Panc1 (cell line): Measurements from ENCODE around the gene WASF1.

ENCODE experiments used
- CTCF ChIP-seq: fragments of 450-650 bp; IDR thresholded peaks from 2 replicates; pipeline ENCODE4 v1.5.1; 2017; ENCODE audit warnings: mild to moderate bottlenecking
- POLR2AphosphoS5 ChIP-seq: IDR thresholded peaks from 2 replicates; pipeline ENCODE4 v1.6.1; 2012; ENCODE audit warnings: mild to moderate bottlenecking, low read depth, low read length, moderate library complexity
- REST ChIP-seq, 2 experiments: IDR thresholded peaks; 2 replicates each; pipeline ENCODE4 v1.6.1; 2011 to 2012; ENCODE audit warnings: low read depth in 2 of 2, control low read depth in 1 of 2, low read length in 1 of 2, mild to moderate bottlenecking in 1 of 2, moderate library complexity in 1 of 2; ENCODE audit not compliant: insufficient read depth in 1 of 2
- TCF7L2 ChIP-seq: IDR thresholded peaks from 2 replicates; pipeline ENCODE4 v1.6.1; 2011; ENCODE audit warnings: mild to moderate bottlenecking, low read depth, low read length, inconsistent platforms

DNA sequence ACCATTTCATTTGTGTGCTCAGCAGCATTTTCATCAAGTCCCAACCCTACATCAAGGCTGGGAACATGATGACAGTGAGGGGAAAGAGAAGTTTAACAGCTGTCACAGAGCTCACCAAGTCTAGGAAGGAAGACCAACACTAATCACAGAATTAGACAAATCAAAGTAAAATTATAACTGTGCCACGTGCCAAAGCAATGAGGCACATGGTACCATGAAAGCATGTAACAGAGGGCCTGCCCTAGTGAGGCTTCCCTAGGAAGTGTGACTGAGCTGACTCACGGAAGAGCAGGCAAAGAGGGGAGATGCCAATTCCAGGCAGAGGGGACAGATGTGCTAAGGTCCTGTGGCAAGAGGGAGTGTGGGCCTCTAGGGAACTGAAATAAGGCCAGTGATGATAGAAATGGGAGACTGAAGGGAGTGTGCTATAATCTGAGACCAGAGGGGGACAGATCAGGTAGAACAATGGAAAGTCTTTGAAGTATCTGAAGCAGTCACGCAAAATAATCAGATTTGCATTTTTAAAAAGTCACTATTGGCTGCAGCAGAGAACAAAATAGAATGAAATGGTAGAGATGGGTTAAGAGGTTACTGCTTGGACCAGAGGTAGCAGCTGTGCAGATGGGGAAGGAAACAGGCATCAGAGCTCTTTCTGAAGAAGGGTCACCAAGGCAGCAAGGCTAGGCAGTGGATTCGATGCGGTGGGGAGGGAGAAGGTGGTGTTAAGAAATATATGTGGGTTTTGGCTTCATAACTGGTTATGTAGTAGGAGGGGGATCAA lies 114.5 kb downstream of the WASF1 start:
- TF ChIP-seq REST (IDR thresholded peaks at IDR 0.05; ENCODE audit: insufficient read depth in 1 of 2, low read depth in 2 of 2, low read length in 1 of 2) (no peak), POLR2AphosphoS5 (no peak), CTCF (no peak), TCF7L2 (no peak)
